HL-60/S4 treated with retinoic acid at 250 ng/mL for 4 days and 3 days (cell line): Measurements from ENCODE around the gene MTCL1.

Experiments
- in situ Hi-C: fragments of 300-500 bp; cut with MboI; formaldehyde crosslinking; loops from 2 replicates; pipeline ENCODE4 v1.7.0; 2022; ENCODE audit warnings: low sequenced_read_pairs

MTCL1 gene

GRCh38 chr18:8766559-8767293 lies 61.4 kb downstream of the MTCL1 start:
- in situ Hi-C loops, result no loop called here

- in situ Hi-C loops, result no loop called here
These were observed 62.0 kb downstream of the MTCL1 start for GRCh38 chr18:8767340-8767739.

- in situ Hi-C loops, result no loop called here
These were observed 64.2 kb downstream of the MTCL1 start for GRCh38 chr18:8769509-8770095.

- in situ Hi-C loops, result no loop called here
These were observed 65.3 kb downstream of the MTCL1 start for GRCh38 chr18:8770657-8771056.

- in situ Hi-C loops, result no loop called here
These were observed 66.6 kb downstream of the MTCL1 start for GRCh38 chr18:8771930-8772329.

- in situ Hi-C loops, result no loop called here
These were observed 68.6 kb downstream of the MTCL1 start for GRCh38 chr18:8773980-8774379.

- in situ Hi-C loops, result no loop called here
These were observed 70.9 kb downstream of the MTCL1 start for GRCh38 chr18:8776013-8776943.

GRCh38 chr18:8777846-8778245 lies 72.5 kb downstream of the MTCL1 start:
- in situ Hi-C loops, result no loop called here

GRCh38 chr18:8778386-8778785 lies 73.0 kb downstream of the MTCL1 start:
- in situ Hi-C loops, result no loop called here

GRCh38 chr18:8778824-8779223 lies 73.5 kb downstream of the MTCL1 start:
- in situ Hi-C loops, result no loop called here

GRCh38 chr18:8779251-8779650 lies 73.9 kb downstream of the MTCL1 start:
- in situ Hi-C loops, result no loop called here

- in situ Hi-C loops, result no loop called here
These were observed 74.9 kb downstream of the MTCL1 start for GRCh38 chr18:8780227-8780626.

GRCh38 chr18:8781671-8782070 lies 76.3 kb downstream of the MTCL1 start:
- in situ Hi-C loops, result no loop called here

- in situ Hi-C loops, result no loop called here
These were observed 78.1 kb downstream of the MTCL1 start for GRCh38 chr18:8783335-8783993.

GRCh38 chr18:8783994-8784530 lies 78.7 kb downstream of the MTCL1 start:
- in situ Hi-C loops, result no loop called here

GRCh38 chr18:8785261-8785660 lies 79.9 kb downstream of the MTCL1 start:
- in situ Hi-C loops, result no loop called here

- in situ Hi-C loops, result no loop called here
These were observed 80.6 kb downstream of the MTCL1 start for GRCh38 chr18:8785855-8786482.

GRCh38 chr18:8786483-8787370 lies 81.4 kb downstream of the MTCL1 start:
- in situ Hi-C loops, result no loop called here

GRCh38 chr18:8787371-8787670 lies 82.0 kb downstream of the MTCL1 start:
- in situ Hi-C loops, result no loop called here

- in situ Hi-C loops, result no loop called here
These were observed 82.4 kb downstream of the MTCL1 start for GRCh38 chr18:8787794-8788193.
